ENCODE results near the gene ATP1B3.

DNA sequence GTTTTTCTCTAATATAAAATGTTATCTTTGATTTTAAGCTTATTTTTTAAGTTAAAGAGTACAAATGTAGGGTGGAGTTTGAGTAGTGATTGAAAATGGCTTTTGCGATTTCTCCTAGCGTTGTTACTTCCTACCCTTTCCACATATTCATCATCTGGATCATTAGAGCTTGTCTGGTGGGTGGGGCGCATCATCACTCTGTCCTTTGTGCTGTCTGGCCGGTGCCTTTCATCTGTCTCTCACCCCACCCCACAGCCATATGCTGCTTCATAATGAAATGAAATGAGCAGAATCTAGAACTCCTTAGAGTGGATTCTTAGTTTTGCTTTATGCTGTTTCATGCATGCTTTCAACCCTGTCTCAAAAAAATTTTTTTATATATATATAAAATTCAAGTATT lies 44.3 kb downstream of the ATP1B3 start:
- TF ChIP-seq EZH2 (IDR thresholded peaks at IDR 0.05) = no peak
- TF ChIP-seq FOXP2 (optimal IDR thresholded peaks at IDR 0.05; ENCODE audit: control extremely low read depth, extremely low read length, insufficient read depth) = no peak
